Fibroblast of skin of right biceps (primary cell): ENCODE measurements around the gene CDA.
"Not testable (repeated sequence)": the region's sequence is repeated elsewhere in the genome, so short reads cannot be mapped to it uniquely, and the experiment has no call there.

Source experiments
- DNase-seq: peaks from one replicate; pipeline ENCODE4 v3.0.0-alpha.2; 2013

Gene CDA

GRCh38 chr1:20587661-20588053, 1.2 kb upstream of the CDA start:
- DNase-seq = no peak

GRCh38 chr1:20589331-20590278, 708 bp downstream of the CDA start:
- peak; percentile 75 for DNase-seq

GRCh38 chr1:20590306-20590777, 1.4 kb downstream of the CDA start:
- no peak for DNase-seq

- DNase-seq = no peak
Measured at GRCh38 chr1:20593756-20594155, 4.9 kb downstream of the CDA start.

GRCh38 chr1:20594746-20595145, 5.8 kb downstream of the CDA start:
- DNase-seq = no peak

- DNase-seq = no peak
Measured at GRCh38 chr1:20596106-20596505, 7.2 kb downstream of the CDA start.

GRCh38 chr1:20597650-20598049, 8.8 kb downstream of the CDA start:
- DNase-seq = no peak

- no peak for DNase-seq
Measured at GRCh38 chr1:20600156-20600555, 11.3 kb downstream of the CDA start.

- peak; percentile 73 for DNase-seq
Measured at GRCh38 chr1:20601129-20601825, 12.4 kb downstream of the CDA start.

GRCh38 chr1:20602851-20603450, 14.1 kb downstream of the CDA start:
- DNase-seq = peak; percentile 12

- peak; percentile 97 for DNase-seq
Measured at GRCh38 chr1:20603504-20604464, 14.9 kb downstream of the CDA start.

- peak; percentile 28 for DNase-seq
Measured at GRCh38 chr1:20604678-20605077, 15.8 kb downstream of the CDA start.

- DNase-seq = not testable (repeated sequence)
Measured at GRCh38 chr1:20606801-20607570, 18.1 kb downstream of the CDA start.

- no peak for DNase-seq
Measured at GRCh38 chr1:20609541-20609940, 20.6 kb downstream of the CDA start.

- no peak for DNase-seq
Measured at GRCh38 chr1:20610970-20611369, 22.1 kb downstream of the CDA start.

GRCh38 chr1:20611652-20612051, 22.8 kb downstream of the CDA start:
- no peak for DNase-seq

GRCh38 chr1:20612221-20612746, 23.4 kb downstream of the CDA start:
- peak; percentile 19 for DNase-seq

GRCh38 chr1:20614131-20614579, 25.3 kb downstream of the CDA start:
- no peak for DNase-seq

- no peak for DNase-seq
Measured at GRCh38 chr1:20615946-20616846, 27.3 kb downstream of the CDA start.
